Effector memory CD8-positive, alpha-beta T cell (primary cell): ENCODE results near the gene KIF26B.
"Not testable (repeated sequence)": the region's sequence is repeated elsewhere in the genome, so short reads cannot be mapped to it uniquely, and the experiment has no call there.

ENCODE experiments used
- ATAC-seq: fragments of 150-1000 bp; cut with Tn5 transposase; replicated peaks from 2 replicates; pipeline ENCODE4 v1.10.0; 2021; ENCODE audit warnings: mild to moderate bottlenecking, moderate library complexity
- DNase-seq, 3 experiments: peaks; one replicate each; pipeline ENCODE4 v3.0.0; 2021
- H3K27ac Mint-ChIP-seq, 2 donors: one replicate each; pipeline ENCODE4 v1.8.0; 2022; ENCODE audit warnings: mild to moderate bottlenecking in 2 of 2, mixed read lengths in 2 of 2, moderate library complexity in 2 of 2
- H3K27me3 Mint-ChIP-seq, 2 donors: one replicate each; pipeline ENCODE4 v1.8.0; 2022; ENCODE audit warnings: mixed read lengths in 2 of 2
- H3K36me3 Mint-ChIP-seq: one replicate; pipeline ENCODE4 v1.8.0; 2022; ENCODE audit warnings: mild to moderate bottlenecking, moderate library complexity, mixed read lengths; ENCODE audit not compliant: insufficient read depth
- H3K4me1 Mint-ChIP-seq, 2 donors: one replicate each; pipeline ENCODE4 v1.8.0; 2022; ENCODE audit warnings: low read depth in 2 of 2, mixed read lengths in 2 of 2
- H3K4me3 Mint-ChIP-seq, 2 donors: one replicate each; pipeline ENCODE4 v1.8.0; 2022; ENCODE audit warnings: mild to moderate bottlenecking in 2 of 2, mixed read lengths in 2 of 2, moderate library complexity in 2 of 2
- H3K9me3 Mint-ChIP-seq, 2 donors: one replicate each; pipeline ENCODE4 v1.8.0; 2022; ENCODE audit warnings: mixed read lengths in 2 of 2

The KIF26B gene

DNA sequence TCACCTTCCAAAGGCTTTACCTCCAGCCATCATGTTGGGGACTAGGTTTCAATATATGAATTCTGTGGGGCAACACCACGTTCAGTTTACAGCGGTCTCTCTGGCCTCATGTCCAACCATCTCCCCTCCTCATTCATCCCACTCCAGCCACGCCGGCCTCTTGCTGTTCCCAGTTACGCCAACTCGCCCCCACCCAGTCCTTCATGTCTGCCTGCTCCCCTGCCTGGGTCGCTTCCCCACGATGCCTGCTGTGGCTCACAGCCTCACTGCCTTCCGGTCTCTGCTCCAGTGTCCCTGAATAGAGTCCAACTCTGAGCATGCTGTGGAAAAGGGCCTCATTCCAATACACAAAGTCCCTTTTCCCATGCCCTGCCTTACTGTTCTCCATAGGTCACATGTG lies 193.8 kb downstream of the KIF26B start:
- Mint-ChIP-seq H3K9me3 (peaks cover 0 to 3% of the 10 kb centered on the region in 2 donors), H3K4me1 (no peaks in the 10 kb centered on the region), H3K27ac (no peak overlapping the region), H3K36me3 (no peaks in the 10 kb centered on the region), H3K27me3 (peaks cover 12 to 15% of the 10 kb centered on the region in 2 donors), H3K4me3 (no peak overlapping the region)
- ATAC-seq (no peak), DNase-seq (no peak)

DNA sequence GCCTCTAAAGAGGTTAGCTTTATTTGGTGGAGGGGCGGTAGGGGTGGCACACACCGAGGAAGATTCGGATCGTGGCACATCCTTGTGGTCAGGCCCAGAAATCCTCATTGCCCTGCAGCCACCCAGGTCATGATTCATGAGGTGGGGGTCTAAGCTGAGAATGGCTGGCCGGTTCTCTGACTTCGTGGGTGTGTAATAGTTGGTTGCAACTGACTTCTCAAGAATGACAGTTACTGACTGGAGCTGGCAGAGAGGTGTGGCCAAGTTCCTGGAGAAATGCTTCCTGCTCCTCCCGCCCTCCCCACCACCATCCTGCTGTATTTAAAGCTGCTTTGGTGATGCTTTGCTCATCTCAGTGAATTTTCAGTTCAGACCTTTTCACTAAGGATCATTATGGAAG lies 198.6 kb downstream of the KIF26B start:
- Mint-ChIP-seq H3K27ac (no peak overlapping the region), H3K4me1 (no peaks in the 10 kb centered on the region), H3K4me3 (no peak overlapping the region), H3K9me3 (no peaks in the 10 kb centered on the region), H3K27me3 (peaks cover 5 to 14% of the 10 kb centered on the region in 2 donors), H3K36me3 (peaks cover 3% of the 10 kb centered on the region)
- DNase-seq (no peak), ATAC-seq (no peak)

DNA sequence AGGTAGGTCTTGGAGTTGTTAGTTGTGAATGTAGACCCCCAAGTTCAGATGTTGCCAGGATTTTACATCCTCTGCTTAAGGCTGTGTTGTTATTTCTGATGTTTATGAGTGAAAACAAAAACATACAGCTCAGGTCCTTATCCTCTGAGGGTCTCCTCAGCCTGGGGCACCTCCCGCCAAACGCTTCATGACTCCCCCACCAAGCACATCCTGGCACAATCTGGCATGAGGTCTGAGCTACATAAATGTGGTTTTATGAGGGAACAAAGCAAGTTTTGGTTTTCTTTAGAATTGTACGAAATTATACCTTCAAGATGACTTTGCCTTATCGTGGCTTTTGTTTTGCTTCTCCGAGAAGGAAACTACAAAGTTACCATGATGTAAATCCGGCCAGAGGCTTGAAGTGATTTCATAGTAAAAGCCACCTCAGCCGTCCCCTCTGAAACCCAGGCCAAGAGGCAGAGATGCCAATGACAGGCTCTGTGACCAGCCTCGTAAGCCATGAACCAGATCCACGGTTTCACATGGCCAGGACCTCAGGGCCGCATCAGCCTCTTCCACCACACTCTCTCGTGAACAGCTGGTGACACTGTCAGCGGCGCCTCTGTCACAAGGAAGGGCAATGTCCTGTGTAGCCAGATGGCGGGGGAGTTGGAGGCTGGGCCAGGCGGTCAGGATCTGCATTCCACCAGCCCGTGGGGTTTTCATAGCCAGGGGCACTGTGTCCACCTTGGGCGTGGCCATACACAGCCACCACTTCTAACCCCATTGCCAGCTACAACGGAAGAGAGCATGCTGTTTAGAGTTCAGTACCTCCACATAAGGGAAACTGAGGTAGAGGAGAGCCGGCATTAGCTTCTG lies 199.4 kb downstream of the KIF26B start:
- Mint-ChIP-seq H3K27me3 (peaks cover 0 to 8% of the 10 kb centered on the region in 2 donors), H3K4me1 (no peaks in the 10 kb centered on the region), H3K36me3 (peaks cover 3% of the 10 kb centered on the region), H3K4me3 (no peak overlapping the region), H3K27ac (no peak overlapping the region), H3K9me3 (no peaks in the 10 kb centered on the region)
- ATAC-seq (no peak), DNase-seq (no peak)

DNA sequence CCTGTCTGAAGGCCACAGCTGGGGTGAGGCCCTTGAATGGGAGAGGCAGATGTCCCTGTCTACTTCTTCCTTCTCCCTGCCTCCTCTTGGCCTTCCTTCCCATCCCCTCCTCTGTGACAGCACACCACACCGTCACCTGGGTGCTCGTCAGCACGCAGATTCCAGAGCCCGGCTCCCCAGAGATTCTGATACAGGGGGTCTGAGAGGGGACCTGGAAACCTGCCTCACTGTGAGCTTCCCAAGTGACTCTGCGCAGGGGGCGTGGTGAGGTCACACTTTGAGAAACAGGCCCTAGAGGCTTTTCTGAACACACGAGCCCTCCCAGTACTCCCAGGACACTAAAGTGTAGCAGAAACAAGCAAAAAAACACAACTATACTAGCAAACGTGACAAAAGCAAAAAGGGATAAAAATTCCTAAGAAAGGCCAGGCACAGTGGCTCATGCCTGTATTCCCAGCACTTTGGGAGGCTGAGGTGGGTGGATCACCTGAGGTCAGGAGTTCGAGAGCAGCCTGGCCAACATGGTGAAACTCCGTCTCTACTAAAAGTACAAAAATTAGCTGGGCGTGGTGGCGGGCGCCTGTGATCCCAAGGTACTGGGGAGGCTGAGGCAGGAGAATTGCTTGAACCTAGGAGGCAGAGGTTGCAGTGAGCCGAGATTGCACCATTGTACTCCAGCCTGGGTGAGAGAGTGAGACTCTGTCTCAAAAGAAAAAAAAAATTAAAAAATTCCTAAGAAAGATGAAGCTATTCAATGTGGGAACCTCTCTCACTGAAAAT lies 201.3 kb downstream of the KIF26B start:
- H3K36me3 Mint-ChIP-seq, H3K27ac Mint-ChIP-seq, H3K9me3 Mint-ChIP-seq, H3K4me1 Mint-ChIP-seq, DNase-seq, H3K27me3 Mint-ChIP-seq, H3K4me3 Mint-ChIP-seq, ATAC-seq: not testable (repeated sequence)

DNA sequence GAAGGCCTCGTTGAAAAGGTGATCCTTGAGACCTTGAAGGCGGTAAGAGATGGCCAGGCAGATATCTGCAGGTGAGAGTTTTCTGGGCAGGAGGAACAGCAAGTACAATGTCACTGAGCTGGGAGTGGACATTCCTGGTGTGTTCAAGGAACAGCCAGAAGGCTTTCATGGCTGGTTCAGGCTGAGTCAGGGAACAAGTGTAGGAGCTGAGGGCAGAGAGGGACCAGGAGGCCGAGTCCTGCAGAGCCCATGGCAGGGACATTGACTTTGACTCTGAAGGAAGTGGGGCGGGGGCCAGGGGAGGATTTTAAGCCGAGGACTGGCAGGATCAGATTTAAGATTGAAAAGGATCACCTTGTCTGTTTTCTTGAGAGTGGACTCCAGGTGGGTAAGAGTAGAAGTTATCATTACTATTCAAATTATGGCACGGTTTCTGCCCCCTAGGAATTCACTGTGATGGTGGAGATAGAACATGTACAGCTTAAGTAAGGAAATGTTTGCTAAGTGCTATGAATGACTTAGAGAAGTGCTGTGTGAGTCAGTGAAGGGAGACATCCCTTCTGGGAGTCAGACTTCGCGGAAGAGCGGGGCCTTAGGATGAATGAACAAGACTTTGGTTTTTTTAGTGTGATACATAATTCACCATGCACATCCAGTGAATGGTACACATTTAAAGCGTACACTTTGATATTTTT lies 202.3 kb downstream of the KIF26B start:
- peaks cover 3% of the 10 kb centered on the region for H3K36me3 Mint-ChIP-seq
- no peaks in the 10 kb centered on the region for H3K4me1 Mint-ChIP-seq
- H3K9me3 Mint-ChIP-seq = no peaks in the 10 kb centered on the region
- peaks cover 0 to 17% of the 10 kb centered on the region in 2 donors for H3K27me3 Mint-ChIP-seq
- no peak overlapping the region for H3K4me3 Mint-ChIP-seq
- DNase-seq = no peak
- no peak overlapping the region for H3K27ac Mint-ChIP-seq
- ATAC-seq = no peak

DNA sequence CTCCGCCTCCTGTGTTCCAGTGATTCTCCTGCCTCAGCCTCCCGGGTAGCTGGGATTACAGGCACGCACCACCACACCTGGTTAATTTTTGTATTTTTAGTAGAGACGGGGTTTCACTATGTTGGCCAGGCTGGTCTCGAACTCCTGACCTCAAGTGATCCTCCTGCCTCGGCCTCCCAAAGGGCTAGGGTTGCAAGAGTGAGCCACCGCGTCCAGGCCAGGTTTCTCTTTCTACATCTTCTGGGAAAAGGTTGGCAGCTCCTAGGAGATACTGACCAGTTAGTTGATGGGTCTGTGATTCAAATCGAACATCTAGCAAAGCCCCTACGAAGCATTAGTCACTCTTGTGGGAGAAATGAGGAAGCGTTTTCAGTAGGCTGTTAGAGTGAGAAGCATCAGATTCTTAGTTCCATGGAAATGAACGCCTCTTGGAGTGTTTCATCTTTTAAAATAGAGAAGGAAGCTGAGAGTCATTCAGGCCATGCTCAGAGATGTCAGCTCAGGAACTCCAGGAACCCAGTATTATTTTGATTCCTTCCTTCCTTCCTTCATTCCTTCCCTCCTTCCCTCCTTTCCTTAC lies 204.4 kb downstream of the KIF26B start:
- not testable (repeated sequence) for DNase-seq, H3K27ac Mint-ChIP-seq, H3K4me1 Mint-ChIP-seq, H3K36me3 Mint-ChIP-seq, ATAC-seq, H3K9me3 Mint-ChIP-seq, H3K4me3 Mint-ChIP-seq
- peaks cover 0 to 26% of the 10 kb centered on the region in 2 donors for H3K27me3 Mint-ChIP-seq

DNA sequence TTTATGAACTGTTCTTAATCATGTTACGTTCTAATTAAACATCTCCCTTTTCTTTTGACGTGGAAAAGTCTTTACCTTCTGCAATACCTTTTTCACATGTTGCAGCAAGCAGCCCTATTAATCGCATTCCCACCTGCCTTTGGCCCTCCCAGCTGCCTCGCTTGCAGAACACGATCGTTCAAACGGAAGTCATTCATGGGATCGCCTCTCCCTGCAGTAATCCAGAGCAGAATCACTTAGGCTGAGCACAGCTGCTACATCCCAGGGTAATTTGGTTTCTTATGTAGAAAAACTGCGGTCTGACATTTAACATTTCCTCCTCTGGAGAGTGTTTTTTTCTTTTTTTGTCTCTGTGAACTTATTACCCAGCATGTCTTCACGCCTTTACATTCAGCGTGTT lies 206.3 kb downstream of the KIF26B start:
- H3K4me1 Mint-ChIP-seq = no peaks in the 10 kb centered on the region
- H3K27ac Mint-ChIP-seq = no peak overlapping the region
- peaks cover 5% of the 10 kb centered on the region for H3K36me3 Mint-ChIP-seq
- ATAC-seq = no peak
- H3K27me3 Mint-ChIP-seq = peaks cover 5 to 23% of the 10 kb centered on the region in 2 donors
- DNase-seq = no peak
- H3K9me3 Mint-ChIP-seq = no peaks in the 10 kb centered on the region
- no peak overlapping the region for H3K4me3 Mint-ChIP-seq

DNA sequence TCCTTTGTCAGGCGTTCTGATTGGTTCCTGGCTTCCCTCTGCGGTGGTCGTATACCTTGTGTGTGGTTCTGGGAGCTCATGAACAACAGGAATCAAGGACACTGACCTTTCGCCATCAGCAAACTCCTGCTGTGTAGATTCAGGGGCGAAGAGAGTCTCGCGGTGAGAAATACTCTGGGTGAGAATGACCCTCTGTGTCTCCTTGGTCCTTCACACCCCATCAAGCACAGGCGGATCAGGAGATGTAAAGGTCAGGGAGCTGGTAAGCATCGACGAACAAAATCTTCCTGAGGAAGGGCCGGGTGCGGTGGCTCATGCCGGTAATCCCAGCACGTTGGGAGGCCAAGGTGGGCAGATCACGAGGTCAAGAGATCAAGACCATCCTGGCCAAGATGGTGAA lies 207.2 kb downstream of the KIF26B start:
- H3K36me3 Mint-ChIP-seq = peaks cover 5% of the 10 kb centered on the region
- no peaks in the 10 kb centered on the region for H3K9me3 Mint-ChIP-seq
- H3K27ac Mint-ChIP-seq = no peak overlapping the region
- H3K4me3 Mint-ChIP-seq = no peak overlapping the region
- ATAC-seq (no peak), DNase-seq (no peak)
- no peaks in the 10 kb centered on the region for H3K4me1 Mint-ChIP-seq
- H3K27me3 Mint-ChIP-seq = peaks cover 5 to 20% of the 10 kb centered on the region in 2 donors

DNA sequence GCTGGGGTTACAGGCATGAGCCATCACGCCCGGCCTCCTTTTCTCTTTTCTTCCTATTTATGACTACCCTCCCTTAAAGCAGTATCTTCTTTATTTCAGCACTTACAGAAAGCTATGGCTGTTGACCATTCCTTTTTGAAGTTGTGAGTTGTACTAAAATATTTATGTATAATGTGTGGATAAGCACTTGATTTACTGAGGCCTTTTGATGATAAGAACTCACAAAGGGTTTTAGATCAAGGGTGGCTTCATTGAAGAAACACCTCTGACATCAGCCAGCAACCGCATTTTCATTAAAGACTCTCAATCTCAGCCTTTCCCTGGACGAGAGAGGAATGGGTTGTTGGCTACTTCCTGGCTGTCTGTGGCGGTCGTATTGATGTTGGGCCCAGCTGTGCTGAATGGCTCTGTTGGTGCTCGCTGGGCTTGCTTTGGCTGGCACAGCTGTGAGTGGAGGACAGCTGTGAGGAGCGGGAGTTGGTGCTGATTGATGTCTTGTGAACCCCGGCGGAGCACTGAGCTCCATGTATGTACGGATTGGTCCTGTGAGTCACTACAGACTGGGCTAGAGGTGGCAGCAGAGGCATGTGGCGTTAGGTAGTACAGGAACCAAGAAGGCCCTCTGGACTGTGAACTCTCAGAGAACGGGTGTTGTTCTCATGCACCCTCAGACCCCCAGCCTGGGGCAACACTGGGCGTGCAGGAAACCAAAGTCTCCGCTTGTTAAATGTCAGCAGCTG lies 208.8 kb downstream of the KIF26B start:
- H3K4me3 Mint-ChIP-seq = no peak overlapping the region
- H3K9me3 Mint-ChIP-seq = no peaks in the 10 kb centered on the region
- DNase-seq (no peak), ATAC-seq (no peak)
- H3K4me1 Mint-ChIP-seq = no peaks in the 10 kb centered on the region
- no peak overlapping the region for H3K27ac Mint-ChIP-seq
- H3K36me3 Mint-ChIP-seq = peaks cover 5% of the 10 kb centered on the region
- peaks cover 5 to 20% of the 10 kb centered on the region in 2 donors for H3K27me3 Mint-ChIP-seq

DNA sequence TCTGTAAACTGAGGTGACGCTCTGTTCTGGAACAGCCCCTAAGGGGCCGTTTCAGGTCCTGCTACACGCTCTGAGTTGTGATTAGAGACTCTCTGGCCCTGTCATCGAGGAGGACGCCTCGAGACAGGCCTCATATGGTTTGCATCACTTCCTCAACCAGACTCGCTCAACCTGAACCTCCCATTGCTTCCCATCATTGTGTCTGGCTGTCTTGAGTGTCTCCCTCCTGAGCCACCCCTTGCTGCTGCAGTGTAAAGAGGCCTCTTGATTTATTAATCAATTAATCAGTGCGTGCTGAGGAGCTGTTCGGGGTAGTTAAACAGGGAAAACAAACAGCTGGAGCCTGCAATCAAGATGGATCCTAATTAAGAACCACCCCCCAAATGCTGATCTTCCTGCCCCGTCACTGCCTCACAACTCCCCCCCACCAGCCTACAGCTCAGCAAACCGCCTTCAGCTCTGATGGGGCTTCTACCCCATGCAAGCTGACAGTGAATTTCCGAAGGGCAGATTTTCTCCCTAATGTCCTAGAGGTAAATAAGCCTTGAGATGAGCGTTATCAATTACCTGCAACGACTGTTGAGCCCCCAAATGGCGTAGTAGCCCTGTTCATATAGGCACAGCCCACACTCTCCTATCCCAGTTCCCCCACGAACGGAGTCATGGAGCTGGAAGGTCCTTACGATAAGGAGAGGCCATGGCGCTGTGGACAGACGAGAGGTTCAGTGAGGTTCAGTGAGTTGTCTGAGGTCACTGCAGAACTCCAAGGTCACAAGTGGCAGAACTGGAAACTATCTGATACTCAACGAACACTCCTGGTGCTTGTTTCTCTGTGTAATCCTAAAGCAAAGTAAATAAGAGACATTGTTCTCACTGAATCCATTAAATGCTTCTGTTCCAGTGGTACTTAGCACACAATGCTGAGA lies 210.6 kb downstream of the KIF26B start:
- Mint-ChIP-seq H3K9me3 (no peaks in the 10 kb centered on the region), H3K4me3 (no peak overlapping the region), H3K27me3 (peaks cover 5 to 20% of the 10 kb centered on the region in 2 donors), H3K36me3 (peaks cover 5% of the 10 kb centered on the region), H3K27ac (no peak overlapping the region), H3K4me1 (no peaks in the 10 kb centered on the region)
- DNase-seq = no peak
- ATAC-seq = no peak

DNA sequence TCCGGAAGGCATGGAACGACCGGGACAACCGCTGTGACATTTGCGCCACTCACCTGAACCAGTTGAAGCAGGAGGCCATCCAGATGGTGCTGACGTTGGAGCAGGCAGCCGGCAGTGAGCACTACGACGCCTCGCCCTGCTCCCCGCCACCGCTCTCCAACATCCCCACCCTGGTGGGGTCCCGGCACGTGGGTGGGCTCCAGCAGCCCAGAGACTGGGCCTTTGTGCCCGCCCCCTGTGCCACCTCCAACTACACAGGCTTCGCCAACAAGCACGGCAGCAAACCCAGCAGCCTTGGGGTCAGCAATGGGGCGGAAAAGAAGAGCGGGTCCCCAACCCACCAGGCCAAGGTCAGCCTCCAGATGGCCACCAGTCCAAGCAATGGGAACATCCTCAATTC lies 212.1 kb downstream of the KIF26B start:
- H3K4me1 Mint-ChIP-seq = no peaks in the 10 kb centered on the region

More for the DNA sequence above, 212.1 kb downstream of the KIF26B start:
- DNase-seq = no peak
- H3K27ac Mint-ChIP-seq = no peak overlapping the region
- H3K27me3 Mint-ChIP-seq = peaks cover 5 to 11% of the 10 kb centered on the region in 2 donors
- H3K9me3 Mint-ChIP-seq = no peaks in the 10 kb centered on the region
- ATAC-seq = no peak
- H3K36me3 Mint-ChIP-seq = peaks cover 5% of the 10 kb centered on the region
- no peak overlapping the region for H3K4me3 Mint-ChIP-seq
